DND-41 (cell line): Measurements from ENCODE around the gene PLAC8L1.

Experiments
- ATAC-seq: fragments of 200-7000 bp; cut with Tn5 transposase; 3 replicates; pipeline ENCODE4 v1.9.1; 2021; ENCODE audit warnings: low read depth; ENCODE audit not compliant: insufficient read depth
- DNase-seq: peaks from one replicate; pipeline ENCODE4 v3.0.0-alpha.2; 2020
- H2AFZ ChIP-seq: 2 replicates; pipeline ENCODE4 v1.6.0; 2012; ENCODE audit warnings: low read depth, low read length
- H3K27ac ChIP-seq: 2 replicates; pipeline ENCODE4 v1.5.1; 2012; ENCODE audit warnings: low read length, inconsistent platforms
- H3K27me3 ChIP-seq: fragments of 200-600 bp; sonication (generic); 2 replicates; pipeline ENCODE4 v1.6.0; 2012; ENCODE audit warnings: low read length, mild to moderate bottlenecking, inconsistent platforms; ENCODE audit not compliant: insufficient read depth, poor library complexity
- H3K36me3 ChIP-seq: 2 replicates; pipeline ENCODE4 v1.5.1; 2012; ENCODE audit warnings: low read length, inconsistent platforms; ENCODE audit not compliant: insufficient read depth
- H3K4me1 ChIP-seq: 2 replicates; pipeline ENCODE4 v1.5.1; 2012; ENCODE audit warnings: mild to moderate bottlenecking, low read length; ENCODE audit not compliant: insufficient read depth
- H3K4me2 ChIP-seq: 2 replicates; pipeline ENCODE4 v1.6.0; 2012; ENCODE audit warnings: mild to moderate bottlenecking, moderate library complexity, low read length, inconsistent platforms; ENCODE audit not compliant: insufficient read depth
- H3K4me3 ChIP-seq, 2 experiments: fragments of 200-600 bp in 1 of 2; shearing (Covaris generic) in 1 of 2; 2 replicates each; pipeline ENCODE4 v1.5.1; 2012 to 2016; ENCODE audit warnings: inconsistent platforms in 2 of 2, low read length in 2 of 2, mild to moderate bottlenecking in 2 of 2, low read depth in 1 of 2, moderate library complexity in 1 of 2
- H3K79me2 ChIP-seq: 2 replicates; pipeline ENCODE4 v1.6.0; 2012; ENCODE audit warnings: low read length, inconsistent platforms; ENCODE audit not compliant: insufficient read depth
- H3K9ac ChIP-seq: 2 replicates; pipeline ENCODE4 v1.6.0; 2012; ENCODE audit warnings: low read depth, mild to moderate bottlenecking, inconsistent platforms, low read length, moderate library complexity
- H3K9me3 ChIP-seq: 2 replicates; pipeline ENCODE4 v1.5.1; 2012; ENCODE audit warnings: low read length, moderate library complexity, mild to moderate bottlenecking, inconsistent platforms; ENCODE audit not compliant: insufficient read depth, severe bottlenecking
- H4K20me1 ChIP-seq: 2 replicates; pipeline ENCODE4 v1.6.0; 2012; ENCODE audit warnings: low read length; ENCODE audit not compliant: insufficient read depth
- CTCF ChIP-seq: IDR thresholded peaks from 2 replicates; pipeline ENCODE4 v1.5.1; 2012; ENCODE audit warnings: borderline replicate concordance, low read length, moderate library complexity, mild to moderate bottlenecking; ENCODE audit not compliant: poor library complexity, severe bottlenecking; ENCODE audit errors: extremely low read depth
- EZH2 ChIP-seq: IDR thresholded peaks from 3 replicates; pipeline ENCODE4 v1.6.1; 2012; ENCODE audit warnings: borderline replicate concordance, low read depth, mild to moderate bottlenecking, moderate library complexity, low read length, inconsistent platforms; ENCODE audit not compliant: severe bottlenecking

Gene PLAC8L1

GRCh38 chr5:146039420-146039819 is 66.0 kb downstream of the PLAC8L1 start:
- DNase-seq (no peak), ATAC-seq (no peak)
- Histone ChIP-seq H3K4me2 (no peak overlapping the region), H3K36me3 (no peaks in the 10 kb centered on the region), H4K20me1 (no peaks in the 10 kb centered on the region), H3K9me3 (no peaks in the 10 kb centered on the region), H3K27ac (no peak overlapping the region), H2AFZ (no peak overlapping the region), H3K9ac (no peak overlapping the region), H3K4me3 (no peak overlapping the region), H3K79me2 (no peaks in the 10 kb centered on the region), H3K4me1 (no peaks in the 10 kb centered on the region), H3K27me3 (no peaks in the 10 kb centered on the region)
- TF ChIP-seq EZH2 (no peak), CTCF (no peak)

- TF ChIP-seq CTCF (no peak), EZH2 (no peak)
- DNase-seq, result no peak
- ATAC-seq, result no peak
- no peak overlapping the region for H3K4me2 ChIP-seq
- no peak overlapping the region for H2AFZ ChIP-seq
- H3K9ac ChIP-seq, result no peak overlapping the region
- no peaks in the 10 kb centered on the region for H3K36me3 ChIP-seq
- H3K9me3 ChIP-seq, result no peaks in the 10 kb centered on the region
- H3K4me3 ChIP-seq, result no peak overlapping the region
- no peaks in the 10 kb centered on the region for H3K79me2 ChIP-seq
- no peaks in the 10 kb centered on the region for H4K20me1 ChIP-seq
- H3K4me1 ChIP-seq, result no peaks in the 10 kb centered on the region
- no peaks in the 10 kb centered on the region for H3K27me3 ChIP-seq
- H3K27ac ChIP-seq, result no peak overlapping the region
Observed at GRCh38 chr5:146034605-146035004, 70.8 kb downstream of the PLAC8L1 start.
